ENCODE data around the gene NYNRIN. TPM values are rescaled to one million over a fixed set of nuclear protein-coding genes. Genes with fewer than 3 reads are reported as not detected.

The NYNRIN gene
- total and polyA plus RNA-seq, 10 of the 15 experiments (the other 5 are each of a cell fraction or from before 2014, with no cell fraction given), result under 0.01 to 0.15 (median 0.01) TPM; not detected in 5

- H2AFZ ChIP-seq (ENCODE audit: control insufficient read depth, low read depth, low read length), result no peak overlapping the region
- H4K20me1 ChIP-seq (ENCODE audit: control insufficient read depth, insufficient read depth), result no peaks in the 10 kb centered on the region
- BruUV-seq (replicated peaks), result no TSS peak
- no peak overlapping the region for H3K9ac ChIP-seq (ENCODE audit: control insufficient read depth, insufficient read depth, low read length)
- CTCF ChIA-PET, result interaction anchor here (0.8 to 2.3 kb wide), 19 partner anchors 9 to 77 kb away, joined by 3 to 163 read pairs (median 8); partner anchors contain the start of genes ADCY4, CBLN3, CIDEB and KHNYN
- WGBS (ENCODE audit: insufficient coverage, insufficient replicate concordance, low lambda C conversion rate, missing lambda C conversion rate), result 85% methylated on average over 1 of the region's 1 CpG
- H3K4me3 ChIP-seq, result no peak overlapping the region
- POLR2A ChIA-PET, result interaction anchor here (0.7 to 2.3 kb wide), 3 partner anchors 33 to 77 kb away, joined by 3 to 61 read pairs (median 6); partner anchors contain the start of genes CBLN3 and KHNYN
- peaks cover 16% of the 10 kb centered on the region for H3K4me1 ChIP-seq (ENCODE audit: control insufficient read depth, insufficient read depth, low read length)
- SMC1A ChIA-PET (ENCODE audit: uncharacterized antibody, unreplicated experiment), result interaction anchor here (0.6 to 2.3 kb wide), 15 partner anchors 9 to 77 kb away, joined by 3 to 79 read pairs (median 5); partner anchors contain the start of genes CBLN3, KHNYN, RIPK3 and SDR39U1
- H3K4me2 ChIP-seq (ENCODE audit: control insufficient read depth, insufficient read depth), result no peak overlapping the region
- H3K79me2 ChIP-seq (ENCODE audit: control insufficient read depth, insufficient read depth, low read length), result no peaks in the 10 kb centered on the region
- in situ Hi-C loops (cut with MboI), result loop anchor here (5.0 kb wide), 1 partner anchor 67 kb away; no protein-coding TSS in a partner anchor
- H3K36me3 ChIP-seq (ENCODE audit: control insufficient read depth in 2 of 2, insufficient read depth in 2 of 2, low read length in 1 of 2), result no peaks in the 10 kb centered on the region
- H3K27ac ChIP-seq (ENCODE audit: control insufficient read depth, insufficient read depth), result no peak overlapping the region
- intact Hi-C loops (cut with micrococcal nuclease; ENCODE audit: unreplicated experiment), result loop anchor here (1.0 to 5.0 kb wide), 3 partner anchors 33 to 66 kb away; no protein-coding TSS in a partner anchor
- no peak for ATAC-seq
- no peak for TF ChIP-seq MEF2A (IDR thresholded peaks at IDR 0.05; ENCODE audit: insufficient read depth, low read depth, low read length)
- TF ChIP-seq, protein P1, sequence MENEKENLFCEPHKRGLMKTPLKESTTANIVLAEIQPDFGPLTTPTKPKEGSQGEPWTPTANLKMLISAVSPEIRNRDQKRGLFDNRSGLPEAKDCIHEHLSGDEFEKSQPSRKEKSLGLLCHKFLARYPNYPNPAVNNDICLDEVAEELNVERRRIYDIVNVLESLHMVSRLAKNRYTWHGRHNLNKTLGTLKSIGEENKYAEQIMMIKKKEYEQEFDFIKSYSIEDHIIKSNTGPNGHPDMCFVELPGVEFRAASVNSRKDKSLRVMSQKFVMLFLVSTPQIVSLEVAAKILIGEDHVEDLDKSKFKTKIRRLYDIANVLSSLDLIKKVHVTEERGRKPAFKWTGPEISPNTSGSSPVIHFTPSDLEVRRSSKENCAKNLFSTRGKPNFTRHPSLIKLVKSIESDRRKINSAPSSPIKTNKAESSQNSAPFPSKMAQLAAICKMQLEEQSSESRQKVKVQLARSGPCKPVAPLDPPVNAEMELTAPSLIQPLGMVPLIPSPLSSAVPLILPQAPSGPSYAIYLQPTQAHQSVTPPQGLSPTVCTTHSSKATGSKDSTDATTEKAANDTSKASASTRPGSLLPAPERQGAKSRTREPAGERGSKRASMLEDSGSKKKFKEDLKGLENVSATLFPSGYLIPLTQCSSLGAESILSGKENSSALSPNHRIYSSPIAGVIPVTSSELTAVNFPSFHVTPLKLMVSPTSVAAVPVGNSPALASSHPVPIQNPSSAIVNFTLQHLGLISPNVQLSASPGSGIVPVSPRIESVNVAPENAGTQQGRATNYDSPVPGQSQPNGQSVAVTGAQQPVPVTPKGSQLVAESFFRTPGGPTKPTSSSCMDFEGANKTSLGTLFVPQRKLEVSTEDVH (IDR thresholded peaks at IDR 0.05; ENCODE audit: low read depth, partially characterized antibody), result no peak
- no peak for TF ChIP-seq FOS (IDR thresholded peaks at IDR 0.05; ENCODE audit: borderline replicate concordance, extremely low read depth, insufficient read length)
- no peak for TF ChIP-seq RFX5 (IDR thresholded peaks at IDR 0.05; ENCODE audit: low read depth, low read length)
- FAIRE-seq, result no peak
- H3K27me3 ChIP-seq (replicated peaks in 1 of 2; ENCODE audit: control insufficient read depth in 2 of 2, insufficient read depth in 2 of 2, low read length in 1 of 2), result peaks cover 1 to 6% of the 10 kb centered on the region in 2 experiments
- DNase-seq (ENCODE audit: low read depth, low spot score), result no peak
- RAD21 ChIA-PET (ENCODE audit: unreplicated experiment), result interaction anchor here (1.2 to 2.3 kb wide), 6 partner anchors 25 to 72 kb away, joined by 5 to 122 read pairs (median 15); partner anchors contain the start of genes CBLN3, KHNYN and RIPK3
- no peaks in the 10 kb centered on the region for H3K9me3 ChIP-seq (replicated peaks; ENCODE audit: control insufficient read depth, insufficient read depth, low read length)
Observed at GRCh38 chr14:24364841-24365240, 34.0 kb upstream of the NYNRIN start.
